ENCODE measurements around the gene TMEM39A.

Gene TMEM39A

GRCh38 chr3:119494597-119494996, 31.2 kb upstream of the TMEM39A start:
- intact Hi-C loops (cut with DNase I; ENCODE audit: low total_unique reads) = loop anchor here (10.0 kb wide), 2 partner anchors 180 to 1100 kb away; partner anchors contain the start of genes COX17 and NDUFB4
- Histone ChIP-seq H3K4me3 (no peak overlapping the region), H3K9me3 (no peaks in the 10 kb centered on the region), H3K4me1 (peaks cover 0 to 15% (median 12%) of the 10 kb centered on the region in 4 donors), H3K27me3 (no peaks in the 10 kb centered on the region), H3K36me3 (peaks cover 0 to 29% (median 4%) of the 10 kb centered on the region in 3 donors), H3K27ac (no peak overlapping the region)
- no peak for DNase-seq
- TF ChIP-seq, protein P1, sequence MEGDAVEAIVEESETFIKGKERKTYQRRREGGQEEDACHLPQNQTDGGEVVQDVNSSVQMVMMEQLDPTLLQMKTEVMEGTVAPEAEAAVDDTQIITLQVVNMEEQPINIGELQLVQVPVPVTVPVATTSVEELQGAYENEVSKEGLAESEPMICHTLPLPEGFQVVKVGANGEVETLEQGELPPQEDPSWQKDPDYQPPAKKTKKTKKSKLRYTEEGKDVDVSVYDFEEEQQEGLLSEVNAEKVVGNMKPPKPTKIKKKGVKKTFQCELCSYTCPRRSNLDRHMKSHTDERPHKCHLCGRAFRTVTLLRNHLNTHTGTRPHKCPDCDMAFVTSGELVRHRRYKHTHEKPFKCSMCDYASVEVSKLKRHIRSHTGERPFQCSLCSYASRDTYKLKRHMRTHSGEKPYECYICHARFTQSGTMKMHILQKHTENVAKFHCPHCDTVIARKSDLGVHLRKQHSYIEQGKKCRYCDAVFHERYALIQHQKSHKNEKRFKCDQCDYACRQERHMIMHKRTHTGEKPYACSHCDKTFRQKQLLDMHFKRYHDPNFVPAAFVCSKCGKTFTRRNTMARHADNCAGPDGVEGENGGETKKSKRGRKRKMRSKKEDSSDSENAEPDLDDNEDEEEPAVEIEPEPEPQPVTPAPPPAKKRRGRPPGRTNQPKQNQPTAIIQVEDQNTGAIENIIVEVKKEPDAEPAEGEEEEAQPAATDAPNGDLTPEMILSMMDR (IDR thresholded peaks at IDR 0.05) = no peak

- no peak for DNase-seq
- peaks cover 0 to 6% (median 5%) of the 10 kb centered on the region in 4 donors for H3K4me1 ChIP-seq
- no peaks in the 10 kb centered on the region for H3K9me3 ChIP-seq
- intact Hi-C loops (cut with DNase I; ENCODE audit: low total_unique reads) = loop anchor here (10.0 kb wide), 2 partner anchors 182 to 1102 kb away; partner anchors contain the start of genes COX17 and NDUFB4
- TF ChIP-seq, protein P1 (IDR thresholded peaks at IDR 0.05) = no peak
- H3K36me3 ChIP-seq = peaks cover 7 to 47% (median 16%) of the 10 kb centered on the region in 3 donors
- H3K4me3 ChIP-seq = no peak overlapping the region
- no peak overlapping the region for H3K27ac ChIP-seq
- H3K27me3 ChIP-seq = no peaks in the 10 kb centered on the region
These were observed 29.4 kb upstream of the TMEM39A start for GRCh38 chr3:119492810-119493209.

GRCh38 chr3:119492128-119492527, 28.7 kb upstream of the TMEM39A start:
- DNase-seq = no peak
- Histone ChIP-seq H3K4me3 (no peak overlapping the region), H3K27ac (no peak overlapping the region), H3K36me3 (peaks cover 7 to 54% (median 20%) of the 10 kb centered on the region in 3 donors), H3K4me1 (no peaks in the 10 kb centered on the region), H3K9me3 (no peaks in the 10 kb centered on the region), H3K27me3 (no peaks in the 10 kb centered on the region)
- intact Hi-C loops (cut with DNase I; ENCODE audit: low total_unique reads) = loop anchor here (10.0 kb wide), 2 partner anchors 183 to 1103 kb away; partner anchors contain the start of genes COX17 and NDUFB4
- TF ChIP-seq, protein P1 (IDR thresholded peaks at IDR 0.05) = no peak

GRCh38 chr3:119490153-119490552, 26.7 kb upstream of the TMEM39A start:
- no peak for DNase-seq
- Histone ChIP-seq H3K36me3 (peaks cover 24 to 74% (median 37%) of the 10 kb centered on the region in 3 donors), H3K27ac (no peak overlapping the region), H3K4me1 (no peaks in the 10 kb centered on the region), H3K27me3 (no peaks in the 10 kb centered on the region), H3K9me3 (no peaks in the 10 kb centered on the region), H3K4me3 (no peak overlapping the region)
- intact Hi-C loops (cut with DNase I; ENCODE audit: low total_unique reads) = loop anchor here (10.0 kb wide), 2 partner anchors 185 to 1105 kb away; partner anchors contain the start of genes COX17 and NDUFB4
- TF ChIP-seq, protein P1 (IDR thresholded peaks at IDR 0.05) = no peak

- no peaks in the 10 kb centered on the region for H3K9me3 ChIP-seq
These were observed 22.1 kb upstream of the TMEM39A start for GRCh38 chr3:119485563-119485962.

More at GRCh38 chr3:119485563-119485962, 22.1 kb upstream of the TMEM39A start:
- H3K36me3 ChIP-seq = peaks cover 27 to 82% (median 41%) of the 10 kb centered on the region in 3 donors
- TF ChIP-seq, protein P1 (IDR thresholded peaks at IDR 0.05) = no peak
- no peaks in the 10 kb centered on the region for H3K4me1 ChIP-seq
- DNase-seq = no peak
- H3K27me3 ChIP-seq = no peaks in the 10 kb centered on the region
- no peak overlapping the region for H3K27ac ChIP-seq
- intact Hi-C loops (cut with DNase I; ENCODE audit: low total_unique reads) = no loop called here
- H3K4me3 ChIP-seq = no peak overlapping the region
